KMS-11 (cell line): Measurements from ENCODE around the gene TENM4.

Experiments used
- H2AFZ ChIP-seq: fragments of 200-600 bp; sonication (generic); 2 replicates; pipeline ENCODE4 v1.6.1; 2016; ENCODE audit warnings: antibody characterized with exemption, mixed run types, low read depth
- H3K27ac ChIP-seq: fragments of 200-600 bp; sonication (generic); 2 replicates; pipeline ENCODE4 v1.6.1; 2016; ENCODE audit warnings: mild to moderate bottlenecking, mixed run types
- H3K27me3 ChIP-seq: fragments of 200-600 bp; sonication (generic); 2 replicates; pipeline ENCODE4 v1.6.1; 2017; ENCODE audit warnings: mild to moderate bottlenecking, low read depth, mixed run types, moderate library complexity; ENCODE audit not compliant: insufficient read depth
- H3K36me3 ChIP-seq: fragments of 200-600 bp; sonication (generic); 2 replicates; pipeline ENCODE4 v1.6.1; 2017; ENCODE audit warnings: mild to moderate bottlenecking, mixed run types; ENCODE audit not compliant: insufficient read depth
- H3K4me1 ChIP-seq: fragments of 200-600 bp; sonication (generic); 2 replicates; pipeline ENCODE4 v1.6.1; 2016; ENCODE audit warnings: mild to moderate bottlenecking, low read depth, mixed run types; ENCODE audit not compliant: poor library complexity, severe bottlenecking
- H3K4me2 ChIP-seq: fragments of 200-600 bp; sonication (generic); 2 replicates; pipeline ENCODE4 v1.7.0; 2016; ENCODE audit warnings: mild to moderate bottlenecking, mixed run types
- H3K4me3 ChIP-seq: fragments of 200-600 bp; sonication (generic); IDR thresholded peaks from 2 replicates; pipeline ENCODE4 v1.6.1; 2017; ENCODE audit warnings: low read depth, low read length, mixed read lengths; ENCODE audit not compliant: insufficient read depth
- H3K79me2 ChIP-seq: fragments of 200-600 bp; sonication (generic); 2 replicates; pipeline ENCODE4 v1.6.1; 2016; ENCODE audit warnings: low read depth, mixed run types; ENCODE audit not compliant: insufficient read depth
- H3K9ac ChIP-seq: fragments of 200-600 bp; sonication (generic); 2 replicates; pipeline ENCODE4 v1.6.1; 2016; ENCODE audit warnings: mild to moderate bottlenecking, mixed run types
- H4K20me1 ChIP-seq: fragments of 200-600 bp; sonication (generic); 2 replicates; pipeline ENCODE4 v1.6.1; 2016; ENCODE audit warnings: mild to moderate bottlenecking, mixed run types; ENCODE audit not compliant: insufficient read depth
- CTCF ChIP-seq: fragments of 200-600 bp; sonication (generic); conservative IDR thresholded peaks from 2 replicates; pipeline ENCODE4 v1.6.1; 2017; ENCODE audit warnings: low read depth, mild to moderate bottlenecking, antibody characterized with exemption, low read length, moderate library complexity, mixed read lengths

TENM4 gene

DNA sequence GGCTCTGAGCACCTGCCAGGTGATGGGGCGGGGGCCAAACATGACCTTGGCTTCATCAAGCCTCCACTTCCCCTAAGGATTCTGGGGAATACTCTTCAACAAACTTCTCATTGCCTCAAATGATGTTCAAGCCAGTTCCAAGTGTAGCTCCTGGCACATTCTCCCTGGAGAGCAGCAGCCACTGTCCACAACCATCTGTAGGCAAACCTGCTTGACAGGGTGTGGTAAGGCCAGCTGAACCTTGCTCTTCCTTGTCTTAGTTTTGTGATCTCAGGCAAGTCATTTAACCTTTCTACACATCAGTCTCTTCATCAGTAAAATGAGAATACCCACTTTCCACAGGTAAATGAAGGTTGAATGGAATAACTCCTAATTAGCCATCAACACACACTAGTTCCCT, 323.3 kb downstream of the TENM4 start:
- H3K27ac ChIP-seq: no peak overlapping the region
- TF ChIP-seq CTCF: no peak
- H3K9ac ChIP-seq: no peak overlapping the region
- no peaks in the 10 kb centered on the region for H3K27me3 ChIP-seq
- H3K4me2 ChIP-seq: no peak overlapping the region
- H3K36me3 ChIP-seq: no peaks in the 10 kb centered on the region
- H3K4me1 ChIP-seq: no peaks in the 10 kb centered on the region
- H2AFZ ChIP-seq: no peak overlapping the region
- H4K20me1 ChIP-seq: no peaks in the 10 kb centered on the region
- no peak overlapping the region for H3K4me3 ChIP-seq
- H3K79me2 ChIP-seq: no peaks in the 10 kb centered on the region

- Histone ChIP-seq H3K4me3 (no peak overlapping the region), H4K20me1 (no peaks in the 10 kb centered on the region), H3K4me2 (no peak overlapping the region), H3K4me1 (no peaks in the 10 kb centered on the region), H3K36me3 (no peaks in the 10 kb centered on the region), H3K9ac (no peak overlapping the region), H2AFZ (no peak overlapping the region), H3K27me3 (no peaks in the 10 kb centered on the region), H3K27ac (no peak overlapping the region), H3K79me2 (no peaks in the 10 kb centered on the region)
- TF ChIP-seq CTCF: no peak
Observed at GRCh38 chr11:79116600-79116999, 324.2 kb downstream of the TENM4 start.

DNA sequence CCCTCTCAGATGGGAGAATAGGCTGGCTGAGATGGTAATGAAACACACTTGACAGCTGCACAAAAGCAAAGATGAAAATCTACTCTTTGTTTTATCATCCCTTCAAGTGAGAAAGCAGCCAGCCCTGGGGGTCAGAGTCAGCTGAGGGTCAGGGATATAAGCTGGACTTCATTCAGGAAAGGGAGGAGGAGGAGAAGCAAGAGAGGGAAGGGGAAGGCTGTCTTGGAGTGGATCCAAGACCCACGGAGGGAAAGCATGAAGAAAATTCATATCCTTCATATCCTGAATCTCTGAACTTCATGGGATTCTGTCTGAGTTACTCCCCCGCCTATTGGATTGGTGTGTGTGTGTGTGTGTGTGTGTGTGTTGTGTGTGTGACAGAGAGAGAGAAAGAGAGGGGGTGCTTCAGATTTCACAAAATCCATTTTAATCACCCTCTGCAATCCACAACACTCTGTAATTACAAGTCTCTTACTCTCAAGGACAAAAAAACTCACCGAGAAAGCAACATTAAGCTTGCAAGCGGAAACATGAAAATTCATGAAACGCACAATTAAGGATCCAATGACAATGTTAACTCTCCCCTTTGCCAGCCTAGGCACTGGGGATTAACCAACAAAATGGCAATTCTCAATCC, 327.7 kb downstream of the TENM4 start:
- TF ChIP-seq CTCF: no peak
- no peaks in the 10 kb centered on the region for H4K20me1 ChIP-seq
- H3K27ac ChIP-seq: no peak overlapping the region
- H3K4me3 ChIP-seq: no peak overlapping the region
- no peaks in the 10 kb centered on the region for H3K27me3 ChIP-seq
- no peaks in the 10 kb centered on the region for H3K4me1 ChIP-seq
- H3K9ac ChIP-seq: no peak overlapping the region
- H2AFZ ChIP-seq: no peak overlapping the region
- H3K4me2 ChIP-seq: no peak overlapping the region
- H3K79me2 ChIP-seq: no peaks in the 10 kb centered on the region
- H3K36me3 ChIP-seq: no peaks in the 10 kb centered on the region

DNA sequence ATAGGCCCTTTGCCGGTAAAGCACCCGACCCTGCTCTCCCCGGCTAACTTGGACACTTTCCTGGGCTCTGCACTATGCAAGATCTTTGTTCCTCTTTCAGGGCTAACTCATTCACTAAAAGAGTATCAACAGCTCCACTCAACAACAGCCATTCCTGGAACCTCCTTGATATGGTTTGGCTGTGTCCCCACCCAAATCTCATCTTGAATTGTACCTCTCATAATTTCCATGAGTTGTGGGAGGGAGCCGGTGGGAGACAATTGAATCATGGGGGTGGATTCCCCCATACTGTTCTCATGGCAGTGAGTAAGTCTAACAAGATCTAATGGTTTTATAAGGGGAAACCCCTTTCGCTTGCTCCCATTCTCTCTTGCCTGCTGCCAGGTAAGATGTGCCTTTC, 330.0 kb downstream of the TENM4 start:
- TF ChIP-seq CTCF: no peak
- no peak overlapping the region for H2AFZ ChIP-seq
- H3K4me2 ChIP-seq: no peak overlapping the region
- no peaks in the 10 kb centered on the region for H3K4me1 ChIP-seq
- H3K79me2 ChIP-seq: no peaks in the 10 kb centered on the region
- no peak overlapping the region for H3K4me3 ChIP-seq
- H3K36me3 ChIP-seq: no peaks in the 10 kb centered on the region
- H4K20me1 ChIP-seq: no peaks in the 10 kb centered on the region
- no peak overlapping the region for H3K9ac ChIP-seq
- H3K27me3 ChIP-seq: no peaks in the 10 kb centered on the region
- H3K27ac ChIP-seq: no peak overlapping the region
